Vagina (tissue), 2 donors: ENCODE data around the gene MAP1LC3B2. TPM values are rescaled to one million over a fixed set of nuclear protein-coding genes. Genes with fewer than 3 reads are reported as not detected.

Experiments used
- DNase-seq, 2 donors: peaks; one replicate each; pipeline ENCODE4 v3.0.0-alpha.2; 2017; ENCODE audit errors: extremely low spot score in 2 of 2
- H3K27ac ChIP-seq: fragments of 200-600 bp; sonication (generic); one replicate; pipeline ENCODE4 v1.5.1; 2019
- H3K27me3 ChIP-seq: fragments of 200-600 bp; sonication (generic); one replicate; pipeline ENCODE4 v1.5.1; 2019
- H3K36me3 ChIP-seq, 2 donors: fragments of 200-600 bp; sonication (generic); one replicate each; pipeline ENCODE4 v1.5.1; 2017 to 2019
- H3K4me1 ChIP-seq: fragments of 200-600 bp; sonication (generic); one replicate; pipeline ENCODE4 v1.5.1; 2019
- H3K4me3 ChIP-seq, 2 donors: fragments of 200-600 bp; sonication (generic); 1 replicate in 1 of 2; 2 replicates in 1 of 2; pipeline ENCODE4 v1.5.1; 2016 to 2019
- H3K9me3 ChIP-seq: fragments of 200-600 bp; sonication (generic); one replicate; pipeline ENCODE4 v1.5.1; 2019
- POLR2A ChIP-seq, 2 donors: fragments of 450-650 bp; IDR thresholded peaks; one replicate each; pipeline ENCODE4 v1.6.1; 2017; ENCODE audit warnings: antibody characterized with exemption in 2 of 2, mild to moderate bottlenecking in 2 of 2, moderate library complexity in 2 of 2
- POLR2AphosphoS5 ChIP-seq, 2 donors: sonication (generic); formaldehyde crosslinking; IDR thresholded peaks; one replicate each; pipeline ENCODE4 v1.9.0; 2017; ENCODE audit warnings: antibody characterized with exemption in 2 of 2, mild to moderate bottlenecking in 2 of 2, low read depth in 1 of 2; ENCODE audit not compliant: insufficient read depth in 1 of 2
- intact Hi-C: fragments of 100-400 bp; cut with DNase I; formaldehyde crosslinking; loops from one replicate; pipeline ENCODE4 v1.15.1; 2023
- total RNA-seq: library from RNA; depleted of rRNA; stranded (reverse); fragments of >200 nt; gene quantifications from one replicate; pipeline ENCODE4 v1.2.3, GENCODE V29; 2016
- TF ChIP-seq, protein P1 (sequence below), 3 experiments: fragments of 450-650 bp in 2 of 3; fragments of 200-600 bp in 1 of 3; sonication (generic) in 1 of 3; IDR thresholded peaks; one replicate each; pipeline ENCODE4 v1.5.1; 2017 to 2019; ENCODE audit warnings: antibody characterized with exemption in 3 of 3, mild to moderate bottlenecking in 2 of 3, moderate library complexity in 2 of 3

Gene MAP1LC3B2
- total RNA-seq, 1 donor from 2014 or later = not detected

- TF ChIP-seq, protein P1, sequence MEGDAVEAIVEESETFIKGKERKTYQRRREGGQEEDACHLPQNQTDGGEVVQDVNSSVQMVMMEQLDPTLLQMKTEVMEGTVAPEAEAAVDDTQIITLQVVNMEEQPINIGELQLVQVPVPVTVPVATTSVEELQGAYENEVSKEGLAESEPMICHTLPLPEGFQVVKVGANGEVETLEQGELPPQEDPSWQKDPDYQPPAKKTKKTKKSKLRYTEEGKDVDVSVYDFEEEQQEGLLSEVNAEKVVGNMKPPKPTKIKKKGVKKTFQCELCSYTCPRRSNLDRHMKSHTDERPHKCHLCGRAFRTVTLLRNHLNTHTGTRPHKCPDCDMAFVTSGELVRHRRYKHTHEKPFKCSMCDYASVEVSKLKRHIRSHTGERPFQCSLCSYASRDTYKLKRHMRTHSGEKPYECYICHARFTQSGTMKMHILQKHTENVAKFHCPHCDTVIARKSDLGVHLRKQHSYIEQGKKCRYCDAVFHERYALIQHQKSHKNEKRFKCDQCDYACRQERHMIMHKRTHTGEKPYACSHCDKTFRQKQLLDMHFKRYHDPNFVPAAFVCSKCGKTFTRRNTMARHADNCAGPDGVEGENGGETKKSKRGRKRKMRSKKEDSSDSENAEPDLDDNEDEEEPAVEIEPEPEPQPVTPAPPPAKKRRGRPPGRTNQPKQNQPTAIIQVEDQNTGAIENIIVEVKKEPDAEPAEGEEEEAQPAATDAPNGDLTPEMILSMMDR (IDR thresholded peaks at IDR 0.05) = no peak
- peak in 1 of 2 donors; percentile 50 for TF ChIP-seq POLR2AphosphoS5 (IDR thresholded peaks at IDR 0.05; ENCODE audit: insufficient read depth in 1 of 2, low read depth in 1 of 2)
- no peak for TF ChIP-seq POLR2A (IDR thresholded peaks at IDR 0.05)
- DNase-seq = no peak
- peaks cover 22% of the 10 kb centered on the region for H3K4me1 ChIP-seq
- intact Hi-C loops = loop anchor here (10.0 kb wide), 1 partner anchor 115 kb away; no protein-coding TSS in a partner anchor
- H3K4me3 ChIP-seq = peak overlapping the region in 1 of 2 donors; percentile 2
- no peak overlapping the region for H3K27ac ChIP-seq
- H3K36me3 ChIP-seq = no peaks in the 10 kb centered on the region
- no peaks in the 10 kb centered on the region for H3K27me3 ChIP-seq
- H3K9me3 ChIP-seq = no peaks in the 10 kb centered on the region
Measured at GRCh38 chr12:116539905-116540482, 19.2 kb upstream of the MAP1LC3B2 start.

DNA sequence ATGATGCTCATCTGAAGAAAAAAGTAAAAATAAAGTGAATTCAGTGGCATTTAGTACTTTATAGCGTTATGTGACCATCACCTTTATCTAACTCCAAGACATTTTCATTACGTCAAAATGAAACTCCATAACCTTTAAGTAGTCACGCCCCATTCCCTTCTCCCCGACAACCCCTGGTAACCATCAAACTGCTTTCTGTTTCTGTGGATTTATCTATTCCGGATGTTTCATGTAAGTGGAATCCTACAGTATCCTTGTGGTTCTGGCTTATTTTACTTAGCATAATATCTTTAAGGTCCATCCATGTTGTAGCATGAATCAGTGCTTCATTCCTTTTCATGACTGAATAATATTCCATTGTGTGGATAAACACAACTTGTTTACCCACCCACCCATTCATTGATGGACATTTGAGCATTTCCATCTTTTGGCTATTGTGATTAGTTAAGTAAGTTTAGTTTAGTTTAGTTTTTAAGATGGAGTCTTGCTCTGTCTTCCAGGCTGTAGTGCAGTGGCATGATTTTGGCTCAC, 18.5 kb upstream of the MAP1LC3B2 start:
- Histone ChIP-seq H3K4me1 (peaks cover 22% of the 10 kb centered on the region), H3K27me3 (no peaks in the 10 kb centered on the region), H3K9me3 (no peaks in the 10 kb centered on the region), H3K36me3 (no peaks in the 10 kb centered on the region), H3K27ac (no peak overlapping the region), H3K4me3 (no peak overlapping the region)
- no peak for TF ChIP-seq POLR2AphosphoS5 (IDR thresholded peaks at IDR 0.05; ENCODE audit: insufficient read depth in 1 of 2, low read depth in 1 of 2)
- intact Hi-C loops = loop anchor here (10.0 kb wide), 1 partner anchor 116 kb away; no protein-coding TSS in a partner anchor
- no peak for DNase-seq

DNA sequence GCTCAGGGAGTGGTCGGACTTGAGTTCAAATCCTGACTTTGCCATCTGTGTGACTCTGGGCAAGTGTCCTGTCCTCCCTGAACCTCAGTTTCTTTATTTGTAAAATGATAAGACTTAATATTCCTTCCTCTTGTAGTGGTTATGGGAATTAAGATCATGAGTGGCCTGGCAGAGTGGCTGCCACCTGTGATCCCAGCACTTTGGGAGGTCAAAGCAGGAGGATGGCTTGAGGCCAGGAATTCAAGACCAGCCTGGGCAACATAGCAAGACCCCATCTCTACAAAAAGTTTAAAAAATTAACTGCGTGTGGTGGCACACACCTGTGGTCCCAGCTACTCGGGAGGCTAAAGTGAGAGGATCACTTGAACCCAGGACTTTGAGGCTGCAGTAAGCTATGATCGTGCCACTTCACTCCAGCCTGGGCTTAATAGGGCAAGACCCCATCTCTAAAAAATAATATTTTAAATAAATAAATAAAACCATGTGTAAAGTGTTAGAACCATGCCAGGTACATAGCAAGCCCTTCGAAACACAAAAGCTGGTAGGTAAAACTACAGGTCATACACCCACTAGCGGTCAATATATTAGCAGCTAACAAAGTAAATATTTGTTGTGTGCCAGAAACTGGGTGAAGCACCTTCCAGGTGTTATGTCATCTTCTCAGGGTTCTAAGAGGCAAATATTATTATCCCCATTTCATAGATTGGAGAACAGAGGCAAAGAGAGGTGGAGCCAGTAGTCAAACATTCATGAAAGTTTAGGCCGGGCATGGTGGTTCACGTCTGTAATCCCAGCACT, 17.4 kb upstream of the MAP1LC3B2 start:
- no peak for DNase-seq
- no peaks in the 10 kb centered on the region for H3K36me3 ChIP-seq
- intact Hi-C loops = loop anchor here (10.0 kb wide), 1 partner anchor 117 kb away; no protein-coding TSS in a partner anchor
- no peak overlapping the region for H3K4me3 ChIP-seq
- TF ChIP-seq POLR2A (IDR thresholded peaks at IDR 0.05) (no peak), POLR2AphosphoS5 (IDR thresholded peaks at IDR 0.05; ENCODE audit: insufficient read depth in 1 of 2, low read depth in 1 of 2) (no peak)
- TF ChIP-seq, protein P1 (IDR thresholded peaks at IDR 0.05) = no peak
- peaks cover 22% of the 10 kb centered on the region for H3K4me1 ChIP-seq
- no peaks in the 10 kb centered on the region for H3K27me3 ChIP-seq
- no peaks in the 10 kb centered on the region for H3K9me3 ChIP-seq
- H3K27ac ChIP-seq = no peak overlapping the region

DNA sequence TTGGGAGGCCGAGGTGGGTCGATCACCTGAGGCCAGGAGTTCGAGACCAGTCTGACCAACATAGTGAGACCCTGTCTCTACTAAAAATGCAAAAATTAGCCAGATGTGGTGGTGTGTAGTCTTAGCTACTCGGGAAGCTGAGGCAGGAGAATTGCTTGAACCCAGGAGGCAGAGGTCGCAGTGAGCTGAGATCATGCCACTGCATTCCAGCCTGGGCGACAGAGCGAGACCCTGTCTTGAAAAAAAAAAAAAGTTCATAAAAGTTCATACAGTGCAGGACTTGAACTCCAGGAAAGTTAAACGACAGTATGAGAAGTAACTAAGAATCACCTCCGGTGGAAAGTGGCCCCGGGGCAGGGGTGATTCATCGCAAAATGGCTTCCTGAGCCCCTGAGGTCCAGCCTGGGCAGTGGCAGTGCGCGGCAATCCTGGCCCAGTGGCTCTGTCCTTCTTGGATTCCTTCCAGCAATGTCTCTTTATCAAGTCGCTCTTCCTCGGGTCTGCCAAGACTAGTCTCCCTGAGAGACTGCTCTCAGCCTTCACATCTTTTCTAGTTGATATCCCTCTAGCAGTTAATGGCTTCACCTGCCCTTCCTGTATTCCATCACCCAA, 16.7 kb upstream of the MAP1LC3B2 start:
- no peak overlapping the region for H3K27ac ChIP-seq
- H3K9me3 ChIP-seq = no peaks in the 10 kb centered on the region
- TF ChIP-seq POLR2AphosphoS5 (IDR thresholded peaks at IDR 0.05; ENCODE audit: insufficient read depth in 1 of 2, low read depth in 1 of 2) = no peak
- peaks cover 22% of the 10 kb centered on the region for H3K4me1 ChIP-seq
- no peak for DNase-seq
- intact Hi-C loops = loop anchor here (10.0 kb wide), 1 partner anchor 118 kb away; no protein-coding TSS in a partner anchor
- H3K4me3 ChIP-seq = no peak overlapping the region
- H3K27me3 ChIP-seq = no peaks in the 10 kb centered on the region
- no peaks in the 10 kb centered on the region for H3K36me3 ChIP-seq

GRCh38 chr12:116544656-116545055, 14.5 kb upstream of the MAP1LC3B2 start:
- Histone ChIP-seq H3K27me3 (no peaks in the 10 kb centered on the region), H3K4me1 (peaks cover 10% of the 10 kb centered on the region), H3K36me3 (no peaks in the 10 kb centered on the region), H3K27ac (no peak overlapping the region), H3K4me3 (no peak overlapping the region), H3K9me3 (no peaks in the 10 kb centered on the region)
- DNase-seq = no peak
- TF ChIP-seq, protein P1 (IDR thresholded peaks at IDR 0.05) = no peak
- TF ChIP-seq POLR2AphosphoS5 (IDR thresholded peaks at IDR 0.05; ENCODE audit: insufficient read depth in 1 of 2, low read depth in 1 of 2) (no peak), POLR2A (IDR thresholded peaks at IDR 0.05) (no peak)
- intact Hi-C loops = loop anchor here (10.0 kb wide), 1 partner anchor 120 kb away; no protein-coding TSS in a partner anchor
